PC-3 (cell line): ENCODE measurements around the gene CTBP2. TPM values are rescaled to one million over a fixed set of nuclear protein-coding genes. Genes with fewer than 3 reads are reported as not detected.

Experiments
- ATAC-seq: fragments of 200-7000 bp; cut with Tn5 transposase; 2 replicates; pipeline ENCODE4 v1.9.1; 2020; ENCODE audit warnings: mild to moderate bottlenecking, moderate library complexity
- BruUV-seq: library from RNA; stranded (reverse); fragments of 400-500 nt; replicated peaks from 2 replicates; lab custom pipeline; 2021; lab: Mats Ljungman, UMichigan
- CTCF ChIA-PET: fragments of 300-600 bp; sonication (Branson Sonifier 250); formaldehyde crosslinking; loops from one replicate; lab custom pipeline; 2022; ENCODE audit warnings: antibody characterized with exemption; lab: Charles Lee
- POLR2A ChIA-PET: fragments of 300-600 bp; sonication (Branson Sonifier 250); formaldehyde crosslinking; loops from one replicate; lab custom pipeline; 2022; ENCODE audit warnings: antibody characterized with exemption; ENCODE audit not compliant: unreplicated experiment; lab: Charles Lee
- DNase-seq: peaks from one replicate; pipeline ENCODE4 v3.0.0-alpha.2; 2015
- H2AFZ ChIP-seq: fragments of 300-600 bp; sonication (generic); 2 replicates; pipeline ENCODE4 v1.6.0; 2016; ENCODE audit warnings: antibody characterized with exemption, low read length
- H3F3A ChIP-seq: fragments of 300-600 bp; sonication (generic); one replicate; pipeline ENCODE4 v1.6.0; 2017; ENCODE audit warnings: antibody characterized with exemption, low read length, control low read depth, mild to moderate bottlenecking; ENCODE audit not compliant: unreplicated experiment
- H3K27ac ChIP-seq: fragments of 300-600 bp; sonication (generic); 2 replicates; pipeline ENCODE4 v1.5.1; 2016; ENCODE audit warnings: mild to moderate bottlenecking, low read length
- H3K27me3 ChIP-seq: fragments of 300-600 bp; sonication (generic); 2 replicates; pipeline ENCODE4 v1.6.1; 2016; ENCODE audit warnings: low read length, mixed read lengths
- H3K36me3 ChIP-seq: fragments of 300-600 bp; sonication (generic); 2 replicates; pipeline ENCODE4 v1.6.1; 2016; ENCODE audit warnings: low read depth, mixed run types, low read length, mixed read lengths
- H3K4me1 ChIP-seq: fragments of 300-600 bp; sonication (generic); 2 replicates; pipeline ENCODE4 v1.5.1; 2016; ENCODE audit warnings: low read length; ENCODE audit not compliant: insufficient read depth
- H3K4me2 ChIP-seq: fragments of 300-600 bp; sonication (generic); 2 replicates; pipeline ENCODE4 v1.6.0; 2016; ENCODE audit warnings: low read length
- H3K4me3 ChIP-seq: fragments of 300-600 bp; sonication (generic); 2 replicates; pipeline ENCODE4 v1.5.1; 2016; ENCODE audit warnings: mild to moderate bottlenecking, low read length, mixed read lengths
- H3K79me2 ChIP-seq: fragments of 300-600 bp; sonication (generic); 2 replicates; pipeline ENCODE4 v1.6.1; 2017; ENCODE audit warnings: low read length, mixed read lengths
- H3K9ac ChIP-seq: fragments of 300-600 bp; sonication (generic); 2 replicates; pipeline ENCODE4 v1.6.0; 2016; ENCODE audit warnings: mild to moderate bottlenecking, low read length
- H3K9me2 ChIP-seq: fragments of 300-600 bp; sonication (generic); replicated peaks from 2 replicates; pipeline ENCODE4 v1.6.1; 2016; ENCODE audit warnings: mixed run types, low read length, mixed read lengths
- H3K9me3 ChIP-seq: fragments of 300-600 bp; sonication (generic); 2 replicates; pipeline ENCODE4 v1.6.1; 2016; ENCODE audit warnings: low read length, mixed read lengths
- H4K20me1 ChIP-seq: fragments of 300-600 bp; sonication (generic); 2 replicates; pipeline ENCODE4 v1.6.1; 2016; ENCODE audit warnings: low read length, mixed read lengths
- EZH2 ChIP-seq: fragments of 300-600 bp; sonication (generic); IDR thresholded peaks from one replicate; pipeline ENCODE4 v1.6.1; 2017; ENCODE audit warnings: antibody characterized with exemption, mild to moderate bottlenecking, low read length; ENCODE audit not compliant: unreplicated experiment
- EZH2phosphoT487 ChIP-seq: fragments of 300-600 bp; sonication (generic); IDR thresholded peaks from 2 replicates; pipeline ENCODE4 v1.6.1; 2018; ENCODE audit warnings: mild to moderate bottlenecking, antibody characterized with exemption, low read length, borderline replicate concordance
- intact Hi-C: fragments of 100-400 bp; cut with micrococcal nuclease; formaldehyde crosslinking; loops from 2 replicates; pipeline ENCODE4 v1.9.0; 2023
- total RNA-seq: library from RNA; depleted of rRNA; stranded (reverse); fragments of >200 nt; gene quantifications from 2 replicates; pipeline ENCODE4 v1.2.3, GENCODE V29; 2014
- TF ChIP-seq, protein P1 (sequence below): fragments of 300-600 bp; sonication (generic); conservative IDR thresholded peaks from 2 replicates; pipeline ENCODE4 v1.5.1; 2017; ENCODE audit warnings: antibody characterized with exemption, low read depth, mild to moderate bottlenecking, low read length

Gene CTBP2
- total RNA-seq, 1 experiment from 2014 or later = 78.9 TPM

GRCh38 chr10:124994573-124995473 lies 165.5 kb downstream of the CTBP2 start:
- POLR2A ChIA-PET = no interaction called here
- H3K9me2 ChIP-seq = no peaks in the 10 kb centered on the region
- no peaks in the 10 kb centered on the region for H3K79me2 ChIP-seq
- H3F3A ChIP-seq = no peaks in the 10 kb centered on the region
- ATAC-seq (no peak), DNase-seq (no peak)
- intact Hi-C loops = loop anchor here (5.0 kb wide), 1 partner anchor 52 kb away; no protein-coding TSS in a partner anchor
- no peaks in the 10 kb centered on the region for H3K9me3 ChIP-seq
- H3K27me3 ChIP-seq = no peaks in the 10 kb centered on the region
- H3K27ac ChIP-seq = no peak overlapping the region
- H3K4me1 ChIP-seq = no peaks in the 10 kb centered on the region
- no peaks in the 10 kb centered on the region for H4K20me1 ChIP-seq
- CTCF ChIA-PET = no interaction called here
- H3K4me3 ChIP-seq = no peak overlapping the region
- TF ChIP-seq EZH2 (no peak), EZH2phosphoT487 (no peak)
- TF ChIP-seq, protein P1, sequence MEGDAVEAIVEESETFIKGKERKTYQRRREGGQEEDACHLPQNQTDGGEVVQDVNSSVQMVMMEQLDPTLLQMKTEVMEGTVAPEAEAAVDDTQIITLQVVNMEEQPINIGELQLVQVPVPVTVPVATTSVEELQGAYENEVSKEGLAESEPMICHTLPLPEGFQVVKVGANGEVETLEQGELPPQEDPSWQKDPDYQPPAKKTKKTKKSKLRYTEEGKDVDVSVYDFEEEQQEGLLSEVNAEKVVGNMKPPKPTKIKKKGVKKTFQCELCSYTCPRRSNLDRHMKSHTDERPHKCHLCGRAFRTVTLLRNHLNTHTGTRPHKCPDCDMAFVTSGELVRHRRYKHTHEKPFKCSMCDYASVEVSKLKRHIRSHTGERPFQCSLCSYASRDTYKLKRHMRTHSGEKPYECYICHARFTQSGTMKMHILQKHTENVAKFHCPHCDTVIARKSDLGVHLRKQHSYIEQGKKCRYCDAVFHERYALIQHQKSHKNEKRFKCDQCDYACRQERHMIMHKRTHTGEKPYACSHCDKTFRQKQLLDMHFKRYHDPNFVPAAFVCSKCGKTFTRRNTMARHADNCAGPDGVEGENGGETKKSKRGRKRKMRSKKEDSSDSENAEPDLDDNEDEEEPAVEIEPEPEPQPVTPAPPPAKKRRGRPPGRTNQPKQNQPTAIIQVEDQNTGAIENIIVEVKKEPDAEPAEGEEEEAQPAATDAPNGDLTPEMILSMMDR = no peak
- H2AFZ ChIP-seq = no peak overlapping the region
- no peak overlapping the region for H3K4me2 ChIP-seq
- H3K9ac ChIP-seq = no peak overlapping the region
- BruUV-seq = no TSS peak
- peaks cover 10% of the 10 kb centered on the region; the same call in 1 of the 2 replicates for H3K36me3 ChIP-seq

DNA sequence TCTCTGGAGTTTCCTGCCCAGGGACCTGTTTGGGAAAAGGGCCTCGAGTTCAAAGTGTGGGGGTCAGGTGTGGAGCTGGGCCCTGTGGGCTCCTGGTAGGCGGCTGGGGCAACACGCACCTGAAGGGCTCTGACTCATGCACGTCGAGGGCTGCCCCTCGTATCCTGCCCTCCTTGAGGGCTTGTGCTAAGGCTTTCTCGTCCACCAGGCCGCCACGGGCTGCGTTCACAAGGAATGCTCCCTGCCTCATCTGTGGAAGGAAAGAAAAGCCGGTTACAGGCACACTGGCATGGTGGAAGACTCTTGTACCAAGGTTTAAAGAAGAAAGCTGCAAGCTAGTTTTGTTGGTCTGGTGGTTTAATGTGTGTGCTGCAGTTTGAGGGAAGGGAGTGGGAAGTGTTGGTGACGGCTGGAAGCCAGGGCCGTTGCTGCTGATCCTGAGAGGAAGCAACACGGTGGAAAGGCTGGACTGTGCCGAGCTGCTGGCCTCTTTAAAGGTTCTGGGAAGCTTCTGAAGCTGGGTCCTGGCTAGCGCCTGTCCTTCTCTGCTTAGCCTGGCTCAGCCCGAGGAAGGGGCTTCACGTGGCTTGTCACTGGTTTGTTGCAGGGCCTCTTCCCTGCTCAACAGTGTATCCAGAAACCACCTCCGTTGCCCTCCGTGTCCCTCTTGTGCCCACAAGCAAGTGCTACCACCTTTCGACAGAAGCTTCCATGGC lies 166.5 kb downstream of the CTBP2 start:
- no peak for DNase-seq
- no peak for ATAC-seq
- H3K9ac ChIP-seq = no peak overlapping the region
- no peak overlapping the region for H2AFZ ChIP-seq
- peaks cover 10% of the 10 kb centered on the region; the same call in 1 of the 2 replicates for H3K36me3 ChIP-seq
- H3F3A ChIP-seq = no peaks in the 10 kb centered on the region
- CTCF ChIA-PET = no interaction called here
- H3K27ac ChIP-seq = no peak overlapping the region
- no peaks in the 10 kb centered on the region for H3K27me3 ChIP-seq
- intact Hi-C loops = loop anchor here (5.0 kb wide), 1 partner anchor 53 kb away; no protein-coding TSS in a partner anchor
- no peaks in the 10 kb centered on the region for H3K4me1 ChIP-seq
- no peaks in the 10 kb centered on the region for H4K20me1 ChIP-seq
- H3K4me2 ChIP-seq = no peak overlapping the region
- TF ChIP-seq, protein P1 = no peak
- no peak for TF ChIP-seq EZH2phosphoT487
- no peak for TF ChIP-seq EZH2
- BruUV-seq = no TSS peak
- no peak overlapping the region for H3K4me3 ChIP-seq
- no peaks in the 10 kb centered on the region for H3K9me3 ChIP-seq
- POLR2A ChIA-PET = no interaction called here
- H3K79me2 ChIP-seq = no peaks in the 10 kb centered on the region
- no peaks in the 10 kb centered on the region for H3K9me2 ChIP-seq
